Natural killer cell treated with Interleukin-12 subunit alpha and Interleukin-12 subunit beta and Interleukin-15 and Interleukin-18, amount 100 ng/mL, for 72 hours (primary cell): ENCODE measurements around the gene RAB7A. TPM values are rescaled to one million over a fixed set of nuclear protein-coding genes. Genes with fewer than 3 reads are reported as not detected.

Experiments used
- ATAC-seq, 2 donors: fragments of 150-1000 bp; cut with Tn5 transposase in 1 of 2; sonication (Bioruptor Pico), chemical (Tn5 transposase) in 1 of 2; 2 replicates each; pipeline ENCODE4 v1.10.0; 2021
- DNase-seq: peaks from one replicate; pipeline ENCODE4 v3.0.0; 2022; ENCODE audit warnings: low spot score
- H3K27ac Mint-ChIP-seq, 2 donors: 1 replicate in 1 of 2; 2 replicates in 1 of 2; pipeline ENCODE4 v1.8.0; 2022; ENCODE audit warnings: mixed read lengths in 2 of 2, mild to moderate bottlenecking in 1 of 2, moderate library complexity in 1 of 2
- H3K27me3 Mint-ChIP-seq, 2 donors: 1 replicate in 1 of 2; 2 replicates in 1 of 2; pipeline ENCODE4 v1.8.0; 2022; ENCODE audit warnings: mixed read lengths in 2 of 2
- H3K36me3 Mint-ChIP-seq: one replicate; pipeline ENCODE4 v1.8.0; 2022; ENCODE audit warnings: mixed read lengths
- H3K4me1 Mint-ChIP-seq, 2 donors: 1 replicate in 1 of 2; 2 replicates in 1 of 2; pipeline ENCODE4 v1.8.0; 2022; ENCODE audit warnings: low read depth in 2 of 2, mixed read lengths in 2 of 2, mild to moderate bottlenecking in 1 of 2
- H3K4me3 Mint-ChIP-seq: one replicate; pipeline ENCODE4 v1.8.0; 2022; ENCODE audit warnings: mixed read lengths
- H3K9me3 Mint-ChIP-seq: 2 replicates; pipeline ENCODE4 v1.8.0; 2022; ENCODE audit warnings: mixed read lengths
- total RNA-seq, 2 donors: library from RNA; stranded (reverse); gene quantifications; one replicate each; pipeline ENCODE4 v1.2.3, GENCODE V29; 2022

RAB7A gene
- 100 to 1,000 TPM; 183 to 338 TPM for total RNA-seq

- Mint-ChIP-seq H3K4me3 (peak within 1 kb of the TSS; percentile 97), H3K27ac (peak within 1 kb of the TSS; percentile 91 to 96)
- peak; percentile 96 to 97 for ATAC-seq
Measured at GRCh38 chr3:128726023-128727016, at the start of gene RAB7A. Gene RAB7A (plus strand): TSS chr3:128726183. CDS start chr3:128795368, 69,185 bp downstream.

GRCh38 chr3:128679338-128679737, 46.6 kb upstream of the RAB7A start:
- Mint-ChIP-seq H3K27me3 (peaks cover 5 to 13% of the 10 kb centered on the region in 2 donors), H3K9me3 (no peaks in the 10 kb centered on the region), H3K4me1 (peaks cover 30 to 39% of the 10 kb centered on the region in 2 donors), H3K4me3 (peak overlapping the region; percentile 94), H3K27ac (peak overlapping the region in 1 of 2 donors; percentile 94), H3K36me3 (no peaks in the 10 kb centered on the region)
- ATAC-seq (no peak), DNase-seq (no peak)

More at GRCh38 chr3:128726023-128727016, at the start of gene RAB7A:
- Mint-ChIP-seq H3K4me1 (peaks cover 49 to 58% of the 10 kb centered on the region in 2 donors), H3K27me3 (peaks cover under 1 to 5% of the 10 kb centered on the region in 2 donors), H3K36me3 (no peaks in the 10 kb centered on the region), H3K9me3 (no peaks in the 10 kb centered on the region)
- DNase-seq = peak; percentile 98

- peak; percentile 98 for DNase-seq
- Mint-ChIP-seq H3K36me3 (no peaks in the 10 kb centered on the region), H3K27ac (peak overlapping the region; percentile 92 to 94), H3K4me1 (peaks cover 30 to 36% of the 10 kb centered on the region in 2 donors), H3K27me3 (peaks cover 5 to 9% of the 10 kb centered on the region in 2 donors), H3K4me3 (peak overlapping the region; percentile 94), H3K9me3 (no peaks in the 10 kb centered on the region)
- ATAC-seq = peak; percentile 97
Measured at GRCh38 chr3:128680603-128681368, 45.2 kb upstream of the RAB7A start.

- Mint-ChIP-seq H3K36me3 (no peaks in the 10 kb centered on the region), H3K9me3 (no peaks in the 10 kb centered on the region), H3K27ac (peak overlapping the region; percentile 92 to 94), H3K27me3 (peaks cover 5 to 9% of the 10 kb centered on the region in 2 donors), H3K4me3 (peak overlapping the region; percentile 94), H3K4me1 (peaks cover 30 to 34% of the 10 kb centered on the region in 2 donors)
- ATAC-seq = no peak
- DNase-seq = no peak
Measured at GRCh38 chr3:128681369-128681829, 44.6 kb upstream of the RAB7A start.

GRCh38 chr3:128683957-128684356, 42.0 kb upstream of the RAB7A start:
- H3K9me3 Mint-ChIP-seq = no peaks in the 10 kb centered on the region
- DNase-seq (peak; percentile 77), ATAC-seq (peak; percentile 59 to 60)
- H3K36me3 Mint-ChIP-seq = no peaks in the 10 kb centered on the region
- peaks cover 30 to 36% of the 10 kb centered on the region in 2 donors for H3K4me1 Mint-ChIP-seq
- peak overlapping the region; percentile 26 for H3K4me3 Mint-ChIP-seq
- H3K27me3 Mint-ChIP-seq = peaks cover 0 to 3% of the 10 kb centered on the region in 2 donors
- H3K27ac Mint-ChIP-seq = peak overlapping the region; percentile 66 to 86

- peaks cover 23 to 39% of the 10 kb centered on the region in 2 donors for H3K4me1 Mint-ChIP-seq
- no peaks in the 10 kb centered on the region for H3K27me3 Mint-ChIP-seq
- no peaks in the 10 kb centered on the region for H3K36me3 Mint-ChIP-seq
- DNase-seq (no peak), ATAC-seq (no peak)
- H3K9me3 Mint-ChIP-seq = no peaks in the 10 kb centered on the region
- H3K4me3 Mint-ChIP-seq = no peak overlapping the region
- peak overlapping the region in 1 of 2 donors; percentile 70 for H3K27ac Mint-ChIP-seq
Measured at GRCh38 chr3:128684986-128685726, 40.8 kb upstream of the RAB7A start.

GRCh38 chr3:128686465-128686864, 39.5 kb upstream of the RAB7A start:
- Mint-ChIP-seq H3K36me3 (no peaks in the 10 kb centered on the region), H3K9me3 (no peaks in the 10 kb centered on the region), H3K4me3 (no peak overlapping the region), H3K4me1 (peaks cover 15 to 29% of the 10 kb centered on the region in 2 donors), H3K27ac (peak overlapping the region in 1 of 2 donors; percentile 39), H3K27me3 (no peaks in the 10 kb centered on the region)
- ATAC-seq (no peak), DNase-seq (no peak)

- Mint-ChIP-seq H3K9me3 (no peaks in the 10 kb centered on the region), H3K4me1 (peaks cover 5 to 11% of the 10 kb centered on the region in 2 donors), H3K27ac (peak overlapping the region; percentile 12 to 60), H3K27me3 (no peaks in the 10 kb centered on the region), H3K36me3 (no peaks in the 10 kb centered on the region), H3K4me3 (no peak overlapping the region)
- ATAC-seq (no peak), DNase-seq (no peak)
Measured at GRCh38 chr3:128689060-128689459, 36.9 kb upstream of the RAB7A start.

- Mint-ChIP-seq H3K4me1 (peaks cover 0 to 5% of the 10 kb centered on the region in 2 donors), H3K4me3 (no peak overlapping the region), H3K27me3 (no peaks in the 10 kb centered on the region), H3K36me3 (no peaks in the 10 kb centered on the region), H3K27ac (no peak overlapping the region), H3K9me3 (no peaks in the 10 kb centered on the region)
- ATAC-seq (no peak), DNase-seq (no peak)
Measured at GRCh38 chr3:128693696-128694095, 32.3 kb upstream of the RAB7A start.

GRCh38 chr3:128697341-128697740, 28.6 kb upstream of the RAB7A start:
- Mint-ChIP-seq H3K9me3 (no peaks in the 10 kb centered on the region), H3K27me3 (no peaks in the 10 kb centered on the region), H3K4me3 (no peak overlapping the region), H3K27ac (no peak overlapping the region), H3K4me1 (no peaks in the 10 kb centered on the region), H3K36me3 (no peaks in the 10 kb centered on the region)
- ATAC-seq (no peak), DNase-seq (no peak)

- Mint-ChIP-seq H3K27me3 (no peaks in the 10 kb centered on the region), H3K4me1 (no peaks in the 10 kb centered on the region), H3K27ac (no peak overlapping the region), H3K9me3 (no peaks in the 10 kb centered on the region), H3K36me3 (no peaks in the 10 kb centered on the region), H3K4me3 (peak overlapping the region; percentile 71)
- ATAC-seq (peak; percentile 50 to 66), DNase-seq (no peak)
Measured at GRCh38 chr3:128698211-128699047, 27.6 kb upstream of the RAB7A start.

GRCh38 chr3:128701342-128702212, 24.4 kb upstream of the RAB7A start:
- H3K4me3 Mint-ChIP-seq = no peak overlapping the region
- no peaks in the 10 kb centered on the region for H3K4me1 Mint-ChIP-seq
- ATAC-seq (no peak), DNase-seq (no peak)
- no peaks in the 10 kb centered on the region for H3K27me3 Mint-ChIP-seq
- no peak overlapping the region for H3K27ac Mint-ChIP-seq
- no peaks in the 10 kb centered on the region for H3K9me3 Mint-ChIP-seq
- H3K36me3 Mint-ChIP-seq = no peaks in the 10 kb centered on the region
